Right lobe of liver (tissue), 6 donors: Measurements from ENCODE around the gene FYN. TPM values are rescaled to one million over a fixed set of nuclear protein-coding genes. Genes with fewer than 3 reads are reported as not detected.

Experiments
- ATAC-seq, 4 donors: fragments of 200-7000 bp; cut with Tn5 transposase; one replicate each; pipeline ENCODE4 v1.9.1; 2020; ENCODE audit warnings: mild to moderate bottlenecking in 4 of 4, moderate library complexity in 4 of 4
- DNase-seq, 3 donors: peaks; one replicate each; pipeline ENCODE4 v3.0.0-alpha.2; 2020
- H3K27ac ChIP-seq, 3 donors: fragments of 200-600 bp; one replicate each; pipeline ENCODE4 v1.8.0; 2022
- H3K27me3 ChIP-seq, 2 donors: fragments of 200-600 bp; one replicate each; pipeline ENCODE4 v1.8.0; 2022
- H3K36me3 ChIP-seq, 4 donors: fragments of 200-600 bp; sonication (generic) in 1 of 4; one replicate each; pipeline versions ENCODE4 v1.5.1 to v1.8.0; 2017 to 2022; ENCODE audit warnings: control low read depth in 1 of 4
- H3K4me1 ChIP-seq, 4 donors: fragments of 200-600 bp; sonication (generic) in 1 of 4; one replicate each; pipeline versions ENCODE4 v1.5.1 to v1.8.0; 2017 to 2022; ENCODE audit warnings: control low read depth in 1 of 4
- H3K4me3 ChIP-seq, 3 donors: fragments of 200-600 bp; one replicate each; pipeline ENCODE4 v1.8.0; 2022
- H3K9me3 ChIP-seq, 4 donors: fragments of 200-600 bp; sonication (generic) in 1 of 4; one replicate each; pipeline versions ENCODE4 v1.5.1 to v1.8.0; 2017 to 2022; ENCODE audit warnings: control low read depth in 1 of 4
- CTCF ChIP-seq, 4 donors: fragments of 200-600 bp in 3 of 4; fragments of 450-650 bp in 1 of 4; IDR thresholded peaks; one replicate each; pipeline versions ENCODE4 v1.5.1 to v1.8.0; 2016 to 2022; ENCODE audit warnings: antibody characterized with exemption in 4 of 4, mild to moderate bottlenecking in 2 of 4
- POLR2A ChIP-seq: fragments of 450-650 bp; IDR thresholded peaks from one replicate; pipeline ENCODE4 v1.6.1; 2017; ENCODE audit warnings: antibody characterized with exemption, mild to moderate bottlenecking
- WGBS: methylation state at CpG from one replicate; pipeline ENCODE4 v1.1.6; 2018; ENCODE audit warnings: low coverage, low lambda C conversion rate; ENCODE audit not compliant: insufficient coverage; ENCODE audit errors: missing lambda C conversion rate; 5-methylcytosine and 5-hydroxymethylcytosine counted together
- intact Hi-C, 2 donors: fragments of 100-400 bp; cut with DNase I; formaldehyde crosslinking; loops; one replicate each; pipeline versions ENCODE4 v1.11.2 to v1.14.1; 2022
- total RNA-seq, 6 experiments: library from RNA; depleted of rRNA in 2 of 6; stranded (reverse); fragments of >200 nt in 2 of 6; fragmentation: NEBNext Ultra II Directional in 3 of 6; extraction: Animal tissue kit (Norgen Biotek cat#: 25700) in 3 of 6; gene quantifications; one replicate each; pipeline versions ENCODE4 v1.1.0 to v1.2.4, GENCODE V29; 2016 to 2023
- donor health status: DM: no; HTN: yes; CAD: no.
- donor health status: DM: no; HTN: no; CAD: no.
- donor health status: DM: no; HTN: no; CAD: no.
- donor health status: DM: no; HTN: yes; CAD: no.
- donor health status: DM: no; HTN: yes; CAD: no.

The FYN gene
- total RNA-seq, 6 experiments from 2014 or later, result 16.8 to 33.7 (median 23.5) TPM

DNA sequence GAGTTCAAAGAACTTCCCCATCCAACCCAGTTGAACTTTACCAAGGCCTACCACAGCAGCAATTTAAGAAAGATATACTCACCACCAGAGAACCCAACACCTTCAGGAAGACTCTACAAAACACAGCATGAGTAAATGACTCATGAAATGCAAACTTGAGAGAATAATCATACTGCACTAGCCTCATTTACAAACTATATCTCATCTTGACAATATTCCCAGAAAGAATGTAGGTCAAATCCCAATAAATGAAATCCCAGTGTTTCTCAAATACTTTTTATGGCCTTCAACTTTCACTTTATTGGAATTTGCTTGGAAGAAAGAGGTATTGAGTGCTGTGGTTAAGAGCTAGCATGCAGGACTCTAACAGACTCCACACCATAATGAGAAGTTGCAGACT is 60.0 kb downstream of the FYN start:
- Histone ChIP-seq H3K9me3 (no peaks in the 10 kb centered on the region), H3K27me3 (no peaks in the 10 kb centered on the region), H3K27ac (no peak overlapping the region), H3K4me3 (no peak overlapping the region), H3K36me3 (no peaks in the 10 kb centered on the region), H3K4me1 (no peaks in the 10 kb centered on the region)
- DNase-seq (no peak), ATAC-seq (no peak)
- TF ChIP-seq CTCF (IDR thresholded peaks at IDR 0.05), result no peak
- TF ChIP-seq POLR2A, result no peak
- intact Hi-C loops, result no loop called here

DNA sequence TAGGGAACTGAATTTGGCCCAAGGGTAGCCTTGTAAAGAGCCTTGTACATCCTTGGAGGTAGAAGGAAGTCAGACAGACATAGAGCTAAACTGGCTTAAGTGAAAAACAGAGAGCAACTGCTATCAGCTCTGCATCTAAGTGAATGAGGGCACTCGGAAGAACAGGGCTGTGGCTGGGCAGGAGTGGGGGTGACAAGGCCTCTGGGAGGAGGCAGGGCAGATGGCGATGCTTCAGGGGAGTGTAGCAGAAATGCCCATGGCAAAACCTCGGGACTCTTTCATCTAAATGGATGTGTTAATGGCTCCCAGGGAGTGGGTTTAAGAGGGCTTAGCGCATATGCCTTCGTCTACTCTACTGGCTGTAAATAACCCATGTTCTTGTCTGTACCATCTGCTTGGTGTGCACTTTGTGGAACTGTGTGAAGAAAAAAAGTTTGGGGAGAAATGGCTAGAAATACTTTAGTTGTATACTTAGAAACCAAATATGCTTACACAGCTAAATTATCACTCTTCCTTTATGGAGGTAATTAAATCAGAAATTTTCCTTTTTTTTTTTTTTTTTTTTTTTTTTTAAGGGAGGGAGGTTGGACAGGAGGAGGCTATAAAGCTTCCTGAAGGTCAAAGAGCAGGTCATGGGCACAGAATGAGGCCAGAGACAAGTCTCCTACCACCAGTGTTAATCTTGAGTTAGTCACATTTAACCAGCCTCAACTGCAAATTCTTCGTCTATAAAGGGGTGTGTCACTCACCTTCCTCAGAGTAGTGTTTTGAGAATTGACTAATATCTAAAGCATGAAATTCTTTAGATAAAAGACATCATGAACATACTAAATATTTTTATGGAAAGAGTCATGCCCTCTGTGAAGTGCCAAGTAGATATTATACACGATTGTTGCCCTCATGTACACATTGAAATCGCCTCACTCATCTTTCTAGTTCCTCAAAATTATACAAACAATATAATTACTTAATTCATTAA is 60.9 kb downstream of the FYN start:
- H3K27me3 ChIP-seq, result no peaks in the 10 kb centered on the region
- no peak overlapping the region for H3K27ac ChIP-seq
- DNase-seq (no peak), ATAC-seq (no peak)
- no peaks in the 10 kb centered on the region for H3K9me3 ChIP-seq
- intact Hi-C loops, result no loop called here
- no peak overlapping the region for H3K4me3 ChIP-seq
- H3K36me3 ChIP-seq, result no peaks in the 10 kb centered on the region
- TF ChIP-seq CTCF (IDR thresholded peaks at IDR 0.05) (no peak), POLR2A (no peak)
- WGBS, result 60% methylated on average over 7 of the region's 8 CpGs
- no peaks in the 10 kb centered on the region for H3K4me1 ChIP-seq

DNA sequence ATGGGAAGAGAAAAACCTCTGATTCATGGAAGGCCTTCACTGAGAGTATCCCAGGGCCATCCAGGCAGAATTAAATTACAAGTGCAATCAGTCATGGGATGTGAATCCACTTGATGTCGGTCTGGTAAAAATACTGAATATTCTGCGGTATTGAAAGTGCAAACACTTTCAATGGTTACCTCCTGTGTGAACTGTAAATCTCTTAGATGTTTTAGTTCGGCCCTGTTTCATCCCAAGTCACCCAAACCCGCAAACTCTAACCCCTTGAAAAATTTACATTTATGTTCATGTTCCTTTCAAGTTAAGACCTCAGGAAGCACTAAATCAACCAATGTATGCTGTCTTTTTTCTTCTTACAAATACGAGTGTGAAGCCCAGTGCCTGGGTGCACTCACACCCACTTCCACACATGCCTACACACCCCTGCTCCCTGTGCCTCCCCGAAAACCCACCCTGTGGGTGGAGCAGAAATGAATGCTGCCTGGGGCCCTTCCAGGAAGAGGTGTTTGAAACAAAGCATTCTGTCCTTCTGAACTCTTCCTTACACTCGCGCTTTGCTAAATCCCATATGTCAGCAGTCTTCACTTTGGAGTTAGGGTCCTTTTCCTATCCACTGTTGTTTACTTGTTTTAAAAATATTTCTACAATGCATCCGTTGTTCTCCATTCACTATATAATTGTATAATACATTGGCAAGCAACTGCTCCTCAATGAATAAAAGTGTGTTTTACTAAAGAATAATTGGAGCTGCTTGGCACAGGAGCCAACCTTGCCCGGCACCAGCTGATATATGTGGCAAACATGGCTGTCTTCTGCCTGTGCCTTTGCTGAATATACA is 62.7 kb downstream of the FYN start:
- 49% methylated on average over 9 of the region's 10 CpGs for WGBS
- no peaks in the 10 kb centered on the region for H3K4me1 ChIP-seq
- TF ChIP-seq CTCF (IDR thresholded peaks at IDR 0.05) (no peak), POLR2A (no peak)
- ATAC-seq (no peak), DNase-seq (no peak)
- H3K36me3 ChIP-seq, result no peaks in the 10 kb centered on the region
- intact Hi-C loops, result no loop called here
- H3K4me3 ChIP-seq, result no peak overlapping the region
- H3K9me3 ChIP-seq, result no peaks in the 10 kb centered on the region
- no peak overlapping the region for H3K27ac ChIP-seq
- no peaks in the 10 kb centered on the region for H3K27me3 ChIP-seq

DNA sequence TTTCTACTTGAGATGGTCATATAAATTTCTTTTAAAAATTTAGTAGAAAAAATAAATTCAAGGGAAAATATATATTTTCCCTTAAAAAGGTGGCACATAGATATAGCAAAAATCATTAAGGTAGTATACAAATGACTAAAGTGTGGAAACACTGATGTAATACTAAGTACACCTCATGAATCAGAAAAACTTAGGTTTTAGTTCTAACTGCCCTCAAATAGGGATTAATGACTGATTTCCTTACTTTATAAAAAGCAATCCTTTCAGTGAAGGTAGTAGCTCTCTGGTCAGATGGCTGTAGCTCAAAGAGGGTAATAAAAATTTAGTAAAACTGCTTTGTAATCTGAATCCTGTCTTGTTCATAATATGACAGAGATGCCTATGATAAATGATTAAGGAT is 63.5 kb downstream of the FYN start:
- DNase-seq, result no peak
- no peaks in the 10 kb centered on the region for H3K27me3 ChIP-seq
- TF ChIP-seq POLR2A (no peak), CTCF (IDR thresholded peaks at IDR 0.05) (no peak)
- no peak overlapping the region for H3K4me3 ChIP-seq
- no peaks in the 10 kb centered on the region for H3K36me3 ChIP-seq
- intact Hi-C loops, result no loop called here
- no peak for ATAC-seq
- no peak overlapping the region for H3K27ac ChIP-seq
- no peaks in the 10 kb centered on the region for H3K4me1 ChIP-seq
- no peaks in the 10 kb centered on the region for H3K9me3 ChIP-seq
